Right renal cortex interstitium (tissue), 3 donors: Measurements from ENCODE around the gene ITGA4. TPM values are rescaled to one million over a fixed set of nuclear protein-coding genes. Genes with fewer than 3 reads are reported as not detected.

Source experiments
- DNase-seq, 3 donors: peaks; one replicate each; pipeline ENCODE4 v3.0.0-alpha.2; 2013; ENCODE audit warnings: low read depth in 3 of 3, low spot score in 2 of 3
- polyA plus RNA-seq, 3 donors: library from polyadenylated mRNA; unstranded; fragments of 120-200 nt; gene quantifications; one replicate each; pipeline ENCODE4 v1.2.1, GENCODE V29; 2013; ENCODE audit not compliant: insufficient read length in 3 of 3

Gene ITGA4
- polyA plus RNA-seq, 3 donors: 29.6 to 43.6 (median 34.2) TPM

GRCh38 chr2:181457741-181458425 is 697 bp downstream of the ITGA4 start:
- no peak for DNase-seq

DNA sequence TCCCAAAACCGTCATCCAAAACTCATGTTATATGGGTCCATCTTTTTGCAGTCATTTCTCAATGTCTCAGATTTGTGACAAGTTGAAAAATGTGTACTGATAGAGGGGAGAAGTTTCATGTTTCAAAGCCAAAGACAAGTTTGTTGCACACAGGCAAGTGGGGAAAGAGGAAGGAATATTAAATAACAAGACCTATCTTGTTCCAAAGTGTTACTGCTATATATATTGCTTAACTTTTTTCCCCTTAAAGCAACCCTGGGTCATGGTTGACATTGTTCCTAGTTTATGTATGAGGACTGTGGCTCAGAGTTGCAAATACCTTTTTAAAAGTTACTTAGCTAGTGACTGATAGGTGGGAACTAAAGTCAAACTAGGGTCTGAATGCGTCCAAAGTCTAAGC is 1.7 kb downstream of the ITGA4 start:
- no peak for DNase-seq

DNA sequence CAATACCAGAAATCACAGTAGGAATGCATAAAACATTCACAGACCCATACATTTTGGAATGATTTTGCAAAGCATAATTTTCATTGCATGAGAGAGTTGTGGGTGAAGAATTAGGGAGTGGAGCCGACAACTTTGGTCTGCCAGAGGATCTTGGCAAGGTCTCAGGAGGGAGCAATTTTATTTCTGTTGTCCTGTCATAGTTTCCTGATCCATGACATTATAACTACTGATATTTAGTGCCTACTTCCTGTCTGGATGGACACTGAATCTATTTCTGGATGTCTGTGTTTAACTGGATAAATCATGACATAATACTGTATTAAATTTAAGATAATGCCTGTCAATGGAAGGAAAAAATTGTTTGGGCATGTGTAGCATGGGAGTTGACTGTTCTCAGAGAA is 2.4 kb downstream of the ITGA4 start:
- no peak for DNase-seq

DNA sequence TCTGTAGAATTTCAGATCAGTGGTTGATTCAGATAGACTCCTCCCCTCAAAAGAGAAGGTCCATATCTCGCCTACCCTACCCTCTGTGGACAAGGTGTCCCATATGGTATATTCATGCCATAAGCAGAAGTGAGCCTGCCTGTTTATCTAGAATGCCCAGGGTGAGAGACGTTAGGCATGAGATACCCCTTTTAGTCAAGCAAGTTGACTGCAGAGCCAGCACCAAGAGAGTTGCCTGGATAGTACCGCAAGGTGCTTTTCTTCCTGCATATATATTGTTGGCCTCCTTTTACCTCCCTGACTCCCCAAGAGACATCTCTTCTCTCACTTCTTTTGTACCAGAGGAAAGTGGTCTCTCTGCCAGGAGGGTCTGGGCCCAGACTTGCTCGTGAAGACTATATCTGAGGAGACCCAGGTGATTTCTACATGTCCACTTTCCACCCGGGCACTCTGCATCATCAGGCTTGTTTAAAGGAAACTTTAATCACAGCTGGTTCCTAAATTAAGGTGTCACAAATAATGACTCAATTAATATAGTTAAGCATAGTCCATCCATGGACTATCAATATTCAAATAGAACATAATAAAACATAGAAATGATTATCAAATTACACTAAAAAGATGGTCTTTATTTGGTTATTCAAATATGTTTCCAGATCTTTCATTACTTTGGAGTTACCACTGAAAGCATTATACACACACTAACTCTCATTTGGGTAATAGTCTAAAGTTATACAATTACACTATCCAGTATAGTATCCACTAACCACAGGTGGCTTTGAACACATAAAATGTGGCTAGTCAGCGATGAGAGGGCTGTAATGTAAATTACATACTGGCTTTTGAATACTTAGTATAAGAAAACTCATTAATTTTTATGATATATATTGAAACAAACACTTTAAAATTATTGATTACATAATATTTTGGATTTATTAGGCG is 4.1 kb downstream of the ITGA4 start:
- no peak for DNase-seq

DNA sequence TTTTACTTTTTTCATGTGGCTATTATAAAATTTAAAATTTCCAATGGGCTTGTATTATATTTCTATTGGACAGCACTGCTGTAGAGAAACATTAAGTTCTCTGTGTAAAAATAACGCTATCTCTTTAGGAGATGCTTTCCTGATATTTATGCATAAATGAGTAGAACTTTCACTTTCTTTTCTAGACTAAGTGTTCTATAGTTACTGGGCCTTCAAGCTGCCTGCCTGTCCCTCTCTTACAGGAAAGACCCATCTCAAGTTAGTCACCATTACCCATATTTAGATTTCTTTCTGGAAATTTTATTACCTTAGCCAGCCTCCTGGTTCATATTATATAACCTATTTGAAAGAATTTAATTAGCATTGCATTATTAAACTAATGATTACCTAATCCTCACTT is 4.8 kb downstream of the ITGA4 start:
- no peak for DNase-seq

- DNase-seq: no peak
These were observed 6.4 kb downstream of the ITGA4 start for GRCh38 chr2:181463588-181463987.

GRCh38 chr2:181464966-181465365 is 7.8 kb downstream of the ITGA4 start:
- no peak for DNase-seq

- no peak for DNase-seq
These were observed 8.6 kb downstream of the ITGA4 start for GRCh38 chr2:181465676-181466375.

DNA sequence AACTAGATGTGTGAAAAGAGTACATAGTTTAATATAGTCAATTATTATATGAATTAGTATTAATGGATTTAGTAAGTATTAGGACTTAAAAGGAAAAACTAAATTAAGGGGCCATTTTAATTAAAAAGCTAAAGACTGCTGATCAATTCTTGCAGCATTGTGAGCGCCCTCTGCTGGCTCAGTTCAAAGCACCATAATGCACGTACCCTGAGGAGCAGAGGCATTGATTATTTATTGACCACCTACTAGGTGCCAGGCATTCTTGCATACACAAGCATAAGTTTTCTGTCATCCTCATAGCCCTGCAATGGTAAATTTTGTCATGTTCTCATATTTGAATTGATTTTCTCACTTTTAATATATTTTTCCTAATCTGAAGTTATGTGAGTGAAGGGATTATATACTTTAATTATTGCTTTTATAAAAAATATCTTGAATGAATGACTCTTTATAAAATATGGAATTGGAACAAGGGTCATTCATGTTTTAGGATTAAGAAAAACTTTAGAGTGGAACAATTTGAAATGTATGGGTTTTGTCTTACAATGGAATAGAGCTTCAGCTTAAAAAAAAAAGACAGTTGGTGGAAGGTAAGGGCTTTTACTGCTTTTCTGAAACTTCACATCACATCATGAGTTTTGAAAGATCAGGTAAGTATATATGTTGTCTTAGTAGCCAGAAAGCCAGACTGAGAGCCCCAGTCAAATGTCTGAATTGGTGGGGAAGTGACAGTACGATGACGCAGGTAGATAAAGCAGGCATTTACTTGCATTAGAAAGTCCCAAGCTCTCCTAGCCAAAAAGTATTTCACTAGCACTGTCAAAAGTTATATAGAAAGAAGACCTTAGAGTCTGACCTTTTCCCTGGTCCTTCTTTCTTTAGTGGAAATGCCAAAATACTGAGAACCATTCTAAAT is 9.7 kb downstream of the ITGA4 start:
- no peak for DNase-seq

DNA sequence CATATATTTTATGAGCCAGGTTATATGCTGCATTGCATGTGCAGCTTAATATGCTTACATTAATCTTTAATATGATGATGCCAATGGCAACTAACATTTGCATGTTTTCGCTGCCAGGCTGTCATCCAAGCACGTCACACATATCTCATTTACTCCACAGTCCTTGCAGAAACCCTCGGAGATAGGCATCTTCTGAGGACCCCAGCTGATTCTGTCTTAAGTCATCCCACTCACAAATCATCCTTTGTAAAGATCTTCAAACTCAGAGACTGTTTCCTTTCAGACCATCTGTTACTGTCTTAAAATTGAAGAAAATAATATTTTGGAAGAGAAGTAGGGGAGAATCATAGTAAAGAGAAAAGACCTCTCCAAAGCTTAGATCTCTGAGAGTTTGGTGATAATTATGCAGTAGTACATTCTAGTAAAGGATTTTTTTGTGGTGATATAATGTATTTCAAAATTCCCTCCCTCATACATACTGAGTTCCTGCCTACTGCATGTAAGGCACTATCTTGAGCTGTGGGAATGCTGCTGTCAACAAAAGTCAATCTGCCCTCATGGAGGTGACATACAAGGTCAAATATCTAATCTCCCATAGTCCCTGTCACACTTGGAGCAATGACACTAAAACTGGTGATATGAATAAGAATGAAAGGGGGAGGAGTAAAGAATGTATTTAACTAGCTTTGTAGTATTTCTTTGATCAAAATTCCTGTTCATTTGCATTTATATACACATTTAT is 11.0 kb downstream of the ITGA4 start:
- DNase-seq: no peak

DNA sequence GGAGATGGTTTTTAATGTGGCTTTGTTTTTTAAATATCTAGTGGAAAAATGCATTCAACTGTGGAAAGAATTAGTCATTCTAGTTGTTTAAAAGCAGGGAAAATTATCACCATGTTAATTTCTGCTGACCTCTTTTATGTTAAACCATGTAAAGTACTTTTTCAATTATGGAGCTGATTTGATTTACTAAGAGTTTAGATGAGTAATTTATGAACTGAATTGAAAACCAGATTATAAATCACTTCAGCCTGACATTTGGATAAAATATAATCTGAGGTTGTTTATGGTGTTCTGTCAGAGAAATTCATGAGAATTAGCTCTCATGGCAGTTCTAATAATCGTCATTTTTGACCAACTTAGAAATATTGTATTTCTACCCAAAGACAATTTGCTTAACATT is 11.6 kb downstream of the ITGA4 start:
- DNase-seq: no peak

DNA sequence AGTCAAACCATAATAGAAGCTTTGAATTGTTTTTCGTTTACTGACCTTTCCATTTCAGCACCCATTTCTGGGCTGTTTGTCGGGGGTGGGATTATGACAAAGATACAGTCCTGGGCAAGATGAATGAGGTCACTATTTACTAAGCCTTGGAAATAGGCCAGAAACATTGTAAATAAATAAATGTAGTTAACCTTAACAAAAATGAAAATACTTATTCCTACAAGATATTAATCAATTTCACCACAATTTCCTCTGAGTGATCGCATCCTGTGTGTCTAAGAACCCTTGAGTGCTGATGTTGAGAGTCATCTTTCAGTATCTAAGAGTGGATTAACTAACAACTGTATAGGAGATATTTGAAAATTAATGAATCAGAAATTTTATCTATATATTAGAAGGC is 14.0 kb downstream of the ITGA4 start:
- DNase-seq: no peak

DNA sequence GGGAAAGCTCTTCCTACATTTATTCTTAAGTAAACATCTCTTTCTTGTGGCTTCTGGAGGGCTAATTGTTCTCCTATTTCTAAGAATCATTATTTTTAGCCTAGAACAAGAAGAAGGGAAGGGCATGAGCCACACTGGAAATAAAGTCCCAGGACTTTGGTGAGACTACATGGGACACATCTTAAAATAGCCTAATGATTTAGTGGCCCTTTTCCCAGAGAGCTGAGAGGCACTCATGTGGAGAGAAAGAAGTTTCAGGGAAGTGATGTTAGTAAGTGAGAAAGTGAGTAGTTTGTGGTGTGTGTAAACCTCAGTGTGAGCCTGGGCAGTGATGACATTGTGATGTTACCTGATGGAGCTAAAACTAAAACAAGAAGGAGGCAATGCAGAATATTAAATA is 14.6 kb downstream of the ITGA4 start:
- no peak for DNase-seq

DNA sequence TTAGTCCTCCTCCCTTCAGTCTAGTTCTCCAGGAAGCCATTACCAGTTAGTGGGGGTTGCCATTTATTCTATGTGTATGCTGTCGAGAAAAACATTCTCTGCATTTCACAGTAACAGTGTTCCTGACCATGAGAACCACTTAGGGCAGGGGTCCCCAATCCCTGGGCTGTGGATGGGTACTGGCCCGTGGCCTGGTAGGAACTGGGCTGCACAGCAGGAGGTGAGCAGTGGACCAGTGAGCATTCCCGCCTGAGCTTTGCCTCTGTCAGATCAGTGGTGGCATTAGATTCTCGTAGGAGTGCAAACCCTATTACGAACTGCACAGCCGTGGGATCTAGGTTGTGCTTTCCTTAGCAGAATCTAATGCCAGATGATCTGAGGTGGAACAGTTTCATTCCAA is 15.8 kb downstream of the ITGA4 start:
- no peak for DNase-seq

DNA sequence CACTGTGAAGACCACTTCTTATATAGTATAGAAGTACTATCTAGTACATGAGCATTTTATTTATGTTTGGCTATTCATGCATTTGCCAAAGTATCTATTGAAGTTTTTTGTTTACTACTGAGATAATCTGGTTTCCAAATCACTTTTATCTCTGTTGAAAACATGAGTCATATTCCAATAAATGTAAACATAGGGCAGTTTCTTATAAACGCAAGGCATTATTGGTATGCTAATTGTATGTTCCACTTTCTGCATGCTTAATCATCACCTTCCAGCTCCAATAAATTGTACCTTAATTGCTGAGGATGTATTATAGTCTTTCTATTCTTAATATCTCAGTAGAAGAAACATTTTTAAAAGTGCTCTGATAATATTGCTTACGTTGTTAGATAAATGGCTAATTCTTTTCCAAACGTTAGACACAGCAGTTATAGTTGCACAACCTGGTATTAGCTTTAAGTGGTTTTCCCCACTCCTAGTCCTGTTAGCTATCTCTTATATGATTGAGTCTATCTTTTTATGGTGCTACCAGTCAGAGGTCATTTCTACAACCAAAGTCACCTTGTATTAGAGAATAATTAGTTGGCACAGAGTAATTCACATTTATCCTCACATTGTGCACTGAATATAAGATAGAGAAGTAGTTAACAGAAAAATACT is 17.2 kb downstream of the ITGA4 start:
- DNase-seq: no peak

DNA sequence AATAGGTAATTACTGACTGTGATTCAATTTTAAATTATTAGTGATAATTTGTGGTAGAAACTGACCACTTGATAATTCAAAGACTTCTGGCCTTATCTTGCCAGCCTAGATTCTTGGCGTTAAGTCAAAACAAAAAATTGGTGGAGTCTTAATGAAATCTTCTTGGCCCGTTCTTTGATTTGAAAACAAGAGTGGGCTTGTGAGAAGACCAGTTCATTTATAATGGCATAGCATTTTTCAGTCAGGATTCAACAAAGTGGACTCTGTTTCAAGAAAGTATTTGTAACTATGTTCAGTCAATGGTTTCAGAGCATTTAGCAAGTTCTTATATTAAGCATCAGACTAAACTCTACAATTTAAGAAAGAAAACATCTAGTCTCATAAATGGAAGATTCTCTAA is 26.0 kb downstream of the ITGA4 start:
- no peak for DNase-seq

DNA sequence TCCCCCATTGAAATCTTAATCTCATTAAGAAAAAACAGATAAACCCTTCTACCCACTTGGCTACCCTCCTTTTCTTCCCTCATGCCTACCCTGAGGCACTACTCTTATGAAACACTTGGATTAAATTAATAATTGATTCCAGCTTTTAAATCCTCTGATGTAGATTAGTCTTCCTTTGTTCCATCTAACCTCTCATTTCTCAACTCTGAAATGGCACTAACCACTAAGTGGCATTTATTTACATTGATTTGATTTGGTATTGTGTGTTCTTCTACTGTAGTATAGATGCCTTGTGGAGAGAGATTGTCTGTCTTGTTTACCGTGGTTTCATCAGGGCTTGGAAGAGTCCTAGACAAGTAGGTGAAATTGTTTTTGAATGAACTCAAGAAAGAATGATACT is 26.7 kb downstream of the ITGA4 start:
- DNase-seq: no peak

GRCh38 chr2:181484851-181485637 is 27.9 kb downstream of the ITGA4 start:
- DNase-seq: no peak

GRCh38 chr2:181485638-181485946 is 28.4 kb downstream of the ITGA4 start:
- DNase-seq: no peak
